ENCODE results near the gene SLC5A10. TPM values are rescaled to one million over a fixed set of nuclear protein-coding genes. Genes with fewer than 3 reads are reported as not detected.
"Not testable (repeated sequence)": the region's sequence is repeated elsewhere in the genome, so short reads cannot be mapped to it uniquely, and the experiment has no call there.

The SLC5A10 gene
- polyA plus RNA-seq, 3 donors: 0.40 to 1.1 (median 0.70) TPM

DNA sequence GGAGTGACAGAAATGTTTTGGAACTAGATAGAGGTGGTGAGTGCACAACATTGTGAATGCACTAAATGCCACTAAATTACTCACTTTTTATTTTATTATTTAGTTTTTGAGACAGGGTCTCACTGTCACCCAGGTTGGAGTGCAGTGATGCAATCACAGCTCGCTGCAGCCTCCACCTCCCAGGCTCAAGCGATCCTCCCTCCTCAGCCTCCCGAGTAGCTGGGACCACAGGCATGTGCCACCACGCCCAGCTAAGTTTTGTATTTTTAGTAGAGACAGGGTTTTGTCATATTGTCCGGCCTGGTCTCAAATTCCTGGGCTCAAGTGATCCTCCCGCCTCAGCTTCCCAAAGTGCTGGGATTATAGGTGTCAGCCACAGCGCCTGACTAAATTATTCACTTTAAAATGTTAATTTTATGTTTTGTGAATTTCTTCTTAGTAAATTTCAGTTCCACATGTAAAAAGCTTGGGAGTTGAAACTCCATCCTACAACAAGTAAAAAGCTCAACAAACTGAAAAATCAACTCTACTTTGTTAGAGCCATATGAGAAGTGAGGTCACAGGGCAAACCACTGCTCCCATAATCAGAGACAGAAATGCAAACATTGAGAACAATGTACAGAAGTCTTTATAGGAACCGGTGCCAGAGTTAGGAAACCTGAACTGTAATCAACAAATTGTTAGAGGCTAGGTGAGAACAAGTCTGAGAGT, 13.8 kb upstream of the SLC5A10 start:
- DNase-seq (ENCODE audit: extremely low read depth in 1 of 11, low read depth in 9 of 11, low spot score in 4 of 11): no peak

DNA sequence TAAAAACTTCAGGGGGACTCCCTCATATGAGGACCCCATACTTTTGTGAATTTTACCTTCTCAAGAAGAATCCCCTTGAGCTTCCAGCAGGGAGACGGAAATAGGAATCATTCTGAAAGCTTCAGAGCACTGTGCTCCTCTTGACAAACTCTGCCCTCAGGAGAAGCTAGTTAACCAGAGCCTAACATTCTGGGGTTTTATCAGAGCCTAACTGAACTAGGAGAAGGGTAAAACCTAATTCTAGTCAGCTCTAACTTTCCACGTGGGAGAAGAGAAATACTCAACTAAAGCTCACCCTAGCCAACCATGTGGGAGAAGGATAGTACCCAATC, 13.3 kb upstream of the SLC5A10 start:
- DNase-seq (ENCODE audit: extremely low read depth in 1 of 11, low read depth in 9 of 11, low spot score in 4 of 11): no peak

DNA sequence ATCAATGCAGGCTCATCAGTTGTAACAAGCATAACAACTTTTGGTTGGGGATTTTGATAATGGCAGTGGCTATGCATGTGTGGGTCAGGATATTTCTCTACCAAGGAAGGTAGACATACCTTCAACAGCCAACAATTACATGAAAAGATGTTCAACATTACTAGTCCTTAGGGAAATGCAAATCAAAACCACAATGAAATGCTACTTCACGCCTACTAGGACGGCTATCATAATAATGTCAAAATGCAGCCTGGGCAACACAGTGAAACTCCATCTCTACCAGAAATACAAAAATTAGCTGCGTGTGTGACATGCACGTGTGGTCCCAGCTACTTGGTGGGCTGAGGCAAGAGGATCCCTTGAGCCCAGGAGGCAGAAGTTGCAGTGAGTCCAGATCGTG, 7.3 kb upstream of the SLC5A10 start:
- DNase-seq (ENCODE audit: extremely low read depth in 1 of 11, low read depth in 9 of 11, low spot score in 4 of 11): no peak

DNA sequence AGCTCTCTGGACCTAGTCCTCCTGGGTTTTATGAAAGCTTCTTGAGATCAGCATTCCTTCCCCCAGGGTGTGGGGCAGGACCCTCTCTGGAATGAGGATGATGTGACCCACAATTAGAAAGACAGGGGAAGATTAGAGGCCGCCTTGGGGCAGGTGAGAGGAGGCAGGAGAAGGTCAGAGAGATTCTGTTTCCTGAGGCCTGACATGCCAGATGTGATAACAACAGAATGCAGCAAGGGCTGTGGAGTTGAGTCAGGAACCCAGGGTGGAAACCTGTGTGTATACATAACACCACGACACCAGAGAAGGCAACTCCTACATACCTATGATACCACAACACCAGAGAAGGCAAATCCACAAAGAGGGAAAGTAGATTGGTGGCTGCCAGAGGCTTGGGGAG, 5.4 kb upstream of the SLC5A10 start:
- DNase-seq (ENCODE audit: extremely low read depth in 1 of 11, low read depth in 9 of 11, low spot score in 4 of 11): no peak

DNA sequence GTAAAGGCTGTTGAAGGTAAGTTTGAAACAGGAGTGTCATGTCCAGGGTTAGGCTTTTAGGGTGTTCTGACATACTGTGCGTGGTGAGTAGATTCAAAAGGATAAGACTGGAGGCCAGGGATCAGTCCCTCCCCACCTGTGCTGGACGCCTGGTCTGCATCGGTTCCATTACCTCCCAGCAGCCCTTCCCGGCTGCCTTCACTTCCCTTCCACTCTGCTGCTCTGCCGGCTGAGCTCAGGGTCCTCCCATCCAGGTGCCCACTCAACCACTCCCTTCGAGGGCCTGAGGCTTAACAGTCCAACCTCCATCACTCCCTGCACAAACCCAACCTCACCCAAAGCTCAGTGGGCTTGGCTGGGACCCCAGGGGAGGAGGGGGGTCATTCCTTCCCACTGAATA, 4.1 kb upstream of the SLC5A10 start:
- no peak for DNase-seq (ENCODE audit: extremely low read depth in 1 of 11, low read depth in 9 of 11, low spot score in 4 of 11)

DNA sequence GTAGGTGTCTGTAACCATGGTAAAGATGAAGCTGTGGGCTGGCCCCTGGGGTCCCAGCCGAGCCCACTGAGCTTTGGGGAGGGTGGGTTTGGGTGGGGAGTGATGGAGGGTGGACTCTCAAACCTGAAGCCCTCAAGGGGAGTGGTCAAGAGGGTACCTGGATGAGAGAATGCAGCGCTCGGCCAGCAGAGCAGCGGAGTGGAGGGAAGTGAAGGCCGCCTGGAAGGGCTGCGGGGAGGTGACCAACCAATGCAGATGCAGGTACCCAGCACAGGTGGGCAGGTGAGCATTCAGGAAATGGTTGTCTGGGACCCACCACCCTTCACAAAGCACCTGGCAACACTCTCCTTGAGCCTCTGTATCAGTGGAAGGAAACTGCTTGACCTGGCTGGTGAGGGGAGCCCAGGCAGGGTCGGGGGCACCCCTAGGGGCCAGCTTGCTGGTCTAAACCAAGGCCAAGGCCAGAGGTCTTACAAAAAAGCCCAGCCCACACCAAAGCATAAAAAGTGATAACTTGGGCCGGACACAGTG, 3.4 kb upstream of the SLC5A10 start:
- no peak for DNase-seq (ENCODE audit: extremely low read depth in 1 of 11, low read depth in 9 of 11, low spot score in 4 of 11)

DNA sequence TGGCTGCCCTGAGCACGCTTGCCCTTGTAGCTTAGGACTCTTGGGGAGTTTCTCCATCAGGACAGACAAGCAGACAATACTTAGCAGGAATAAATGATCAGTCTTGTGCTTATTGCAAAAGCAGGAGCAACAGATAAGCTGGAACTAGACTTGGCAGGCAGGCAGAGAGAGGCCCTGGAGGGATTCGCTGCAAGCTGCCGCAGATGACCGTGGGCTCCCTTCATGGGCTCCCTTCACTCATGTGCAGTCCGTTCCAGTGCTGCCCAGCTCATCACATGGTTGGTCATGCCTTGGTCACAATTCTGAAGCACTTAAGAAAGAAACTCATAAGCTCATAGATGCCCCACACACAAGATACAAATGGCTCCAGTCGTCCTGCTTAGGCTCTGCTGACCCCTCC, 2.4 kb upstream of the SLC5A10 start:
- no peak for DNase-seq (ENCODE audit: extremely low read depth in 1 of 11, low read depth in 9 of 11, low spot score in 4 of 11)

DNA sequence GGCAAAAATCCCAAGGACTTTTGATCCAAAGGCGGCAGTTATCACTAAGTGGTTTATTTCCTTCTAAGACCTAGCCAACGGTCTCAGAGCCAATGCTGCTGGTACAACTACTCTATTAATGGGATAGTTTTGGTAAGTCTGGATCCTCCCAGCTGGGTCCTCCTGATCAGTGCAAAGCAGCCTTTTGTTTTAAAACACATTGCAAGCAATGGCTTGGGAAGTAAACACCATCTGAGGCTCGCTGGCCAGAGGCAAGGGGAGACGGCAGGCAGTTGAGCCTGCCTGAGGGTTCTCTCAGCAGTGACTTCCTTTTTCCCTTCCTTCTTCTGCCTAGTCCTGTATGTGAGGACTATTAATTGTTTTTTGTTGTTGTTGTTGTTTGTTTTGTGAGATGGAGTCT, 1.6 kb upstream of the SLC5A10 start:
- no peak for DNase-seq (ENCODE audit: extremely low read depth in 1 of 11, low read depth in 9 of 11, low spot score in 4 of 11)

DNA sequence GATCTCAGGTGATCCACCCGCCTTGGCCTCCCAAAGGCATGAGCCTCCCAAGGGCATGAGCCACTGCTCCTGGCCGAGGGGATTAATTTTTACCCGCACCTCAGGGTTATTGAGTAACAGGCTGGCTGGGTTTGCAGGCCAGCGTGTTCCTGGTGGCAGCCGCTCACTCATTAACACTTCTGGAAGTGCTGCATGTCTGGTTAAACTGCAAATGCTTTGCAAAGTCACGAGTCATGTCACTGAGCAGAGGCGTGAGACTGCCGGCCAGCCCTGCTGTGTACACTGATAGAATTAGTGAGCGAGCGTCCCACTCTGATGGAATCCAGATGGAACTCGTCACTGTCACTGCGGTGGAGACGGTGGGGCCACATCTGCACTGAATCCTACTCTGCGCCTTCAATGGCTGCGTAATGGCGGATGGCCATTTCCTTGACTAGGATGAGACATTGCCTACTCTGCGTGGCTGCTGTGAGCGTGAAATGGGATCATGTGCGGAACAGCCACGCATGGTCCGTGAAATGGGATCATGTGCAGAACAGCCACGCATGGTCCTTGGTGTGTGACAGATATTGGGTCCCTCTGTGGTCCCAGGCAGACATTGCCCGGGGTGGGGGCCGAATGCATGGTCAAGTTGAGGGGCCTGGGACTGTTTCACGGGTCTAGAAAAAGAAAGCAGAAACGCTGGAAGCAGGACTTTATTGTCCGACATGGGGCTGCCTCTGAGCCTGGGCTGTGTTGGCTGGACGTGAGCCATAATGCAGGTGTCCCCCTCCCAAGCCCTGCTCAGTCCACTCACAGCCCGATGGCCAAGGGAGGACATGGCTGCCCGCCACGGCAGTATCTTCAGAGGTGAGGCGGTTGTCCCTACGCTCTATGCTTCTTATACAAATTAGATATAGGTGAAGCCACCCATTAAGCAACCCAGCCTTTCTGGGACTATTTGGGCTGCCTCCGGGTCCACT, 740 bp upstream of the SLC5A10 start:
- peak in 8 of 11 donors; percentile 29 to 78 (median 48) for DNase-seq (ENCODE audit: extremely low read depth in 1 of 11, low read depth in 9 of 11, low spot score in 4 of 11)

DNA sequence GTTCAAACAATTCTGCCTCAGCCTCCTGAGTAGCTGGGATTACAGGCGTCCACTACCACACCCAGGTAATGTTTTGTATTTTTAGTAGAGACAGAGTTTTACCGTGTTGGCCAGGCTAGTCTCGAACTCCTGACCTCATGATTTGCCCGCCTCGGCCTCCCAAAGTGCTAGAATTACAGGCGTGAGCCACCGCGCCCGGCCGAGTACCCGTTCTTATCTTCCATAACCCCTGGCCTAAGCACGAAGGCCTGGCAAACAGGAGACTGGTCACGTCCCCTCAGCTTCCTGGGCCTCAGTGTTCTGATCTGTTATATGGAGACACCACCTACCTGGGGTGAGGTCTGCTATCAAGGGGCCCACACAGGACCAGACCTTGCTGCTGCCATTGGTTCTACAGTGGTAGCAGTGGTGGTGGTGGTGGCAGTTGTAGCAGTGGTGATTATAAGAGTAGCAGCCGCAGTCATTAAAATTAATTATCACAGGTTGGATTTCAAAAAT, 1.3 kb downstream of the SLC5A10 start:
- DNase-seq (ENCODE audit: extremely low read depth in 1 of 11, low read depth in 9 of 11, low spot score in 4 of 11): no peak

DNA sequence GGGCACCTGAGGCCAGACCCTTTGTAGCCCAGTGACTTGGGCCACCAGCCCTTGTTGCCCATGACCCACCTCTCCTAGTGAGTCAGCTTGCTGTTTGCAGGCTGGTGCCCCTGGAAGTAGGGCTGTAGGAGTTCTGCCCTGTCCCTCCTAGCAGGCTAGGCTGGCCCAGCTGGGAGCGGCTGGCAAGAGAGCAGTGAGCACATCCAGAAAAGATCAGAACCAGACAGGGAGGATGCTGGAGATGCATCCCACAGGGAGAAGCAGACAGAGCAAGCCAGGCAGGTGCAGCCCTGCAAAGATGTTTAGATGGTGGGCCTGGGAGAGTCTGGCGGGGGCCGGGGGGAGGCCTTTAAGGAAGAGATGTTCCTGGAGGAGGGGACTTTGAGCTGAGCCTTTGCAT, 2.4 kb downstream of the SLC5A10 start:
- no peak for DNase-seq (ENCODE audit: extremely low read depth in 1 of 11, low read depth in 9 of 11, low spot score in 4 of 11)

DNA sequence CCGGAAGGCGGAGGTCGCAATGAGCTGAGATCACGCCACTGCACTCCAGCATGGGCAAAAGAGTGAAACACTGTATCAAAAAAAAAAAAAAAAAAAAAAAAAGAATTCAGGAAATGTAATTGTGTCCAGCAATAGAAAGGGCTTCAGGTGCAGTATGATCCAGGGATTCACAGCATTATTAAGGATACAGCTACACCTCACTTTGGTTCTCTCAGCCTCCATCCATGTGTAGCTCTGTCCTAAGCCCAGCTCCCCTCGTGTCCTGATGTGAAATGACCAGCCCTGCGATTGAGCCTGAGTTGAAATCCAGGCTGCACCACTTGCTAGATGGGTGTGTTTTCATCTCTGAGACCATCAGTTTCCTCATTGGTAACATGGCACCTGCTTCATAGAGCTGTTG, 3.0 kb downstream of the SLC5A10 start:
- no peak for DNase-seq (ENCODE audit: extremely low read depth in 1 of 11, low read depth in 9 of 11, low spot score in 4 of 11)

DNA sequence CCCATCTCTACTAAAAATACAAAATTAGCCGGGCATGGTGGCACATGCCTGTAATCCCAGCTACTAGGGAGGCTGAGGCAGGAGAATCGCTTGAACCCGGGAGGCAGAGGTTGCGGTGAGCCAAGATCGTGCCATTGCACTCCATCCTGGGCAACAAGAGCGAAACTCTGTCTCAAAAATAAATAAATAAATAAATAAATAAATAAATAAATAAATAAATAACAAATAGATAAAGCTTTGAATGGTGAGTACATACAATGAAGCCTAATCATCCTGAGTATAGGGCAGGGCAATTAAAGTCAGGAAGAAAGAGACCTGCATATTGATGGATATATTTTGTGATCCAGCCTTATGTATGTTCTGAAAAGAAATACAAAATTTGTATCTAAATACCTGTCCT, 4.1 kb downstream of the SLC5A10 start:
- DNase-seq (ENCODE audit: extremely low read depth in 1 of 11, low read depth in 9 of 11, low spot score in 4 of 11): not testable (repeated sequence)

DNA sequence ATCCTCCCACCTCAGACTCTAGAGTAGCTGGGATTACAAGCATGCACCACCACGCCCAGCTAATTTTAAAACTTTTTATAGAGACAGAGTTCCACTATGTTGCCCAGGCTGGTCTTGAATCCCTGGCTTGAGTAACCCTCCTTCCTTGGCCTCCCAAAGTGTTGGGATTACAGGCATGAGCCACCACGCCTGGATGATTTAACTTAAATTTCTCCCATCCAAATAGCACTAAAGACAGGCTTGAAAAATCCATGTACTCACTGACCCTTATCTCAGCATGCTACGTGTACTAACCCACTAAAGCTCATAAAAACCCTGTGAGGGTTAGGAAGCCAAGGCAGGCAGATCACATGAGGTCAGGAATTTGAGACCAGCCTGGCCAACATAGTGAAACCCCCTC, 4.6 kb downstream of the SLC5A10 start:
- no peak for DNase-seq (ENCODE audit: extremely low read depth in 1 of 11, low read depth in 9 of 11, low spot score in 4 of 11)

DNA sequence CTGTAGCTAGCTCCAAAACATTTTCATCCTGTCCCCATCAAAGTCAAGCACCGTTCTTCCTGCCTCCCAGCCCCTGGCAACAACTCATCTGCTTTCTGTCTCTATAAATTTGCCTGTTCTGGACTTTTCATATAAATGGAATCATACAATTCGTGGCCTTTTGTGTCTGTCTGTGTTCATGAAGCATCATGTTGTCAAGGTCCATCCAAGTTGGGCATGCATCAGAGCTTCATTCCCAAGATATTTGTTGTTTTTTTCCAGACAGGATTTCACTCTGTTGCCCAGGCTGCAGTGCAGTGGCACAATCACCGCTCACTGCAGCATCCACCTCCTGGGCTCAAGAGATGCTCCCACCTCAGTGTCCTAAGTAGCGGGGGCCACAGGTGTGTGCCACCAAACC, 5.9 kb downstream of the SLC5A10 start:
- DNase-seq (ENCODE audit: extremely low read depth in 1 of 11, low read depth in 9 of 11, low spot score in 4 of 11): no peak

DNA sequence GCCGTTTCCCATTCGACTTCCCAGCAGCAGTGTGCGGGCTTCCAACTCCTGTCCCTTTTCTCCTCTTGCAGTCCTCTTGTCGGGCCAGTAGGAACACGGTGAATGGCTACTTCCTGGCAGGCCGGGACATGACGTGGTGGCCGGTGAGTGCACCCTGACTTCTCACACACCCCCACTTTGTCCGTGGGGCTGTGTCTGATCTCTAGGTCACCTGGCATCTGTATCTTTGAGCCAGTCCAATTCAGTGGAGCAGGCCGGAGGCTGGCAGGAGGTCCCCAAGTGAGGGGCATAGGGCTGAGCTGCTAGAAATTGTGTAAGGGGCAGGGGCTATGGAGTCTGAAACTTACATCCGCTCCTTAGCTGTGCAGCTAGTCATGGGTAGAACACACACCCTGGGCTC, 6.6 kb downstream of the SLC5A10 start:
- DNase-seq (ENCODE audit: extremely low read depth in 1 of 11, low read depth in 9 of 11, low spot score in 4 of 11): no peak

DNA sequence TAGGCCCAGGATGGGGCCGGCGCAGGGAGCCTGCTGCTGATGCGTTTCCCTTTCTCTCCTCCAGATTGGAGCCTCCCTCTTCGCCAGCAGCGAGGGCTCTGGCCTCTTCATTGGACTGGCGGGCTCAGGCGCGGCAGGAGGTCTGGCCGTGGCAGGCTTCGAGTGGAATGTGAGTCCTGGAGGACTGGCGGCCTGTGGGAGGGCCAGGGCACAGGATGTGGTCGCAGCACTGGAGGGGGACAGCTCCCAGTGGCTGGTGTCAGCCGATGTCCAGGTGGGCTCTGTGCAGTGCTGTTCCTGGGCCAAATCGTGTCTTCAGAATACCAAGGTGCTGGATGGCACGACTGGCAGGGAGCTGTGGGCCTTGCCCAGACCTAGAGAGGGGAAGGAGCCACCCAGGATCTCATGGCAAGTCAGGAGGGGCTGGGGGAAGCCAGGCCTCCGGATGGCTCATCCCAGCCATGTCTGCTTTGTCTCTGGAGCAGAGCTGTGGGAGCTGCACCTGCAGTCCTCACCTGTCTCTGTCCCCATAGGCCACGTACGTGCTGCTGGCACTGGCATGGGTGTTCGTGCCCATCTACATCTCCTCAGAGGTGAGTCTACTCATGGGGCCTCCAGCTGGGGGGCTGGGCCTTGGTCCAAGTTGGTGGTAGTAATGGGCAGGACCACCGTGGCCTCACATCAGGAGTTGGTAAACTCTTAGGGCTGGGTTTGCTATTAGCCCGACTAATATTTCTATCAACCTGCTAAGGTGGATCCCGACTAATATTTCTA, 7.3 kb downstream of the SLC5A10 start:
- DNase-seq (ENCODE audit: extremely low read depth in 1 of 11, low read depth in 9 of 11, low spot score in 4 of 11): no peak

DNA sequence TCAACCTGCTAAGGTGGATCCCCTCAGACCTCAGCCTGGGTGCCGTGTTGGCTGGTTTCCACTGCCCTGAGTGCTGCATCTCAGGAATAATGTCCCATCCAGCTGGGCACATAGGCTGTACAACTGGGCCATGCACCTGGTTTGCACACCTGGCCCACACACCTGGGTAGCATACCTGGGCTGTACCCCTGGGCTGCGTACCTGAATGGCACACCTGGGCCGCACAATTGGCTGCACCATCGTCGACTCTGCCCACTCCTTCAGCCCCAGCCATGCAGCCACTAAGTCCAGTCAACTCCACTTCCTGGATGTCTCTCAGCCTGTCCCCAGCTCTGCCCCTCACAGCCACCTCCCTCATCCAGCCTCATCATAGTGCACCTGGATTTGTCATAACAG, 7.9 kb downstream of the SLC5A10 start:
- DNase-seq (ENCODE audit: extremely low read depth in 1 of 11, low read depth in 9 of 11, low spot score in 4 of 11): no peak

DNA sequence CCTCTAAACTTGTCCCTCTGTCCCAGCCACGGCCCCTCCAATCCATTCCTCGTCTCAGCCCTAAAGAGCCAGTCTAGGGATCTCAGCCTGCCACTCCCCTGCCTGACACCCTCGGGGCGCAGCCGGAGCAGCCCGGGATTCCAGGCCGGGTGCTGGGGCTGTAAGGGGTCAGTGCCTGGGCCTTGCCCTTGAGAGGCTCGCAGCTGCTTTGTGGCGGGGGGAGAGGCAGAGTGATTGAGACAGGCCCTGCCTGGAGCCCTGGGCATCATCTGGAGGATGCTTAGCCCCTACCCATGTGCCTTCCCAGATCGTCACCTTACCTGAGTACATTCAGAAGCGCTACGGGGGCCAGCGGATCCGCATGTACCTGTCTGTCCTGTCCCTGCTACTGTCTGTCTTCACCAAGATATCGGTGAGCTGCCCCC, 8.3 kb downstream of the SLC5A10 start:
- no peak for DNase-seq (ENCODE audit: extremely low read depth in 1 of 11, low read depth in 9 of 11, low spot score in 4 of 11)

Data from renal cortex interstitium (tissue), 11 donors.